Activated naive CD4-positive, alpha-beta T cell treated with anti-CD3 and anti-CD28 coated beads, Interleukin-2, amount 50 U/mL, for 16 hours (primary cell): ENCODE measurements around the gene CAB39.

Experiments used
- DNase-seq: peaks from one replicate; pipeline ENCODE4 v3.0.0-alpha.2; 2020

The CAB39 gene

DNA sequence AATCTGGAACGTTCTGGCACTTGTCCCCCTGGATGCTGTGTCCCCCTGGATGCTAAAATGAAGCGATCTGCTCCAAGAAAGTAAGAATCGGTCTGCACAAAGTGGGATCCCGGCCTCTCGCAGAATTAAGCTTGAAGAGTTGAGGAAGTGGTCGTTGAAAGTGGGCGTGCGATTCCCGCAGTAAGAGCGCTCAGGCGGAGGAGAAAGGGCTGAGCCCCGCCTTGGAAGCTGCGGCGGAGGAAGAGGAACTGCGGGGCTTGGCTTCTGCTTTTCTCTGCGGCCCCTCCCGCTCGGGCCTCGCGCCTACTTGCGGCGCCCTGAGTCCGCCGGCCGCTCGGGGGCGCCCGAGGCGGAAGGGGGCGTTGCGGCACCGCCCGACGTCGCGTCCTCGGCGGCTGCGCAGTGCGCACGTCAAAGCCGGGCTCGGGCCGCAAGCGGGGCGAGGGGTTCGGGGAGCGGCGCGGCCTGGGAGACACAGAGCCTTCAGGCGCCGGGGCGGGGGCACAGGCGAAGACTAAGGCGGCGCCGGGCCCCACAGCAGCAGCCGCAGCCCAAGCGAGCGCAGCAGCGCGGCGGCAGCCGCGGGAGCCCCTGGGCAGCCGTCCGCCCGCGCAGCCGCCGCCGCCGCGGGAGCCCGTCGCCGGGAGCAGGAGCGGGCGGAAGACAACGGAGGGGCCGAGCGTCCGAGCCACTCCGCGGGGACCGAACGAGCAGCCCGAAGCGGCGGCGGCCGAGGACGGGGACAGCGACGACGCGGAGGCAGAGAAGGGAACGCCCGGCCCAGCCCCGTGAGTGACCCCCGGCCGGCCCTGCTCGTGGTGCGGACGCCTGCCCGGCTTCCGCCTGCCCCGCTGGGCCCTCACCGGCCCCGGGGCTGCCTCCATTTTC lies at the start of gene CAB39:
CAB39 (plus strand) TSS at position 400 of the 888 bp plus-strand sequence. CDS start 47,160 bp downstream, outside the sequence.
- DNase-seq = peak; percentile 90

DNA sequence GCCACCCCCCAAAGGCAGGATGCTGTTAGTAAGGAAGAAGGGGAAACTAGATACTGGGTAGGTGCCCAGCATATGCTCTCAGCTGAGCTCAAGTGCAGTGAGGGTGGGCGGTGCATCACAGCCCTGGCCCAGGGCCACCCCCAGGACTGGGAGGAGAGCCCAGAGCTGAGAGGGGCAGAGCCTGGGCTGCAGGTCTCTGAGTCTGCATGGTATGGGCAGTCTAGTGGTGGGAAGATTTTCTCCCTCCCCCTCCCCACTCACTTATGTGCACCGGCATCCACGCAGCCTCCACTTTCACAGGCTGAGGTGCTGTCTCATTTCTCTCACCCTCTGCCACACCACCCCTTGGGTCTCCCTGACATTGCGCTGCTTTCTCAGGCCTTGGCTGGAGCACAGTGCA lies 48.5 kb upstream of the CAB39 start:
- no peak for DNase-seq

DNA sequence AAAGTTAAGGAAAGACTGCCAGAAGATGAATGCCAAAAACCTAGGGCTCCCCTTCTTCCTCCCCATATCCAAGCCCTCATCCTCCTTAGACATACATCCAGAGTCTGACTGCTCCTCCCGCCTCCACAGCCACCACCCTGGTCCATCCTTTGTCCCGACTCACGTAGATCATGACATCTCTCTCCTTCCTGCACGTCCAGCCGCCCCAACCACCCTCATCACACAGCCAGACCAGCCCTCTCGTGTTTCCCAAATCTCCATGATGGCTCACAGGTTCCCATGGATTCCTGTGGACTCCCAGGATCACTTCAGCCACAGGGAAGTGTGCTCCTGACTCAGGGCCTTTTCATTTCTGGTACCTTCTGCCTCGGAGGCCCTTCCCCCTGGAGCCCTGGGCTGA lies 47.8 kb upstream of the CAB39 start:
- DNase-seq = no peak

DNA sequence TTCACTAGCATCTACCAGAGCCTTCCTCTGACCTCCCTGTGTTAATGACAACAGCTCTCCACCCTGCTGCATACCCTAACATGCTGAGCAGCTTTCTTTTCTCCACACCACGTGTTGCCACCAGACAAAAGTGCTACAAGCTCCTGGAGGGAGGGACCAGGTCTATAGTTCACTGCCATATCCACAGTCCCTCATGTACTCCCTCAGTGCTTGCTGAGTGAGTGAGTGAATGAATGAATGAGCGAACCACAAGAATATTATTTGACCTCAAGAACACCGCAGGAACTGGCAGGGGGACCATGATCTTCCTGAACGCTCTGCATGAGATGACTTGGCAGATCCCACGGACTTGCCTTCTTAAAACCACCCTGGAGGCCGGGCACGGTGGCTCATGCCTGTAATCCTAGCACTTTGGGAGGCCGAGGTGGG lies 47.4 kb upstream of the CAB39 start:
- no peak for DNase-seq

DNA sequence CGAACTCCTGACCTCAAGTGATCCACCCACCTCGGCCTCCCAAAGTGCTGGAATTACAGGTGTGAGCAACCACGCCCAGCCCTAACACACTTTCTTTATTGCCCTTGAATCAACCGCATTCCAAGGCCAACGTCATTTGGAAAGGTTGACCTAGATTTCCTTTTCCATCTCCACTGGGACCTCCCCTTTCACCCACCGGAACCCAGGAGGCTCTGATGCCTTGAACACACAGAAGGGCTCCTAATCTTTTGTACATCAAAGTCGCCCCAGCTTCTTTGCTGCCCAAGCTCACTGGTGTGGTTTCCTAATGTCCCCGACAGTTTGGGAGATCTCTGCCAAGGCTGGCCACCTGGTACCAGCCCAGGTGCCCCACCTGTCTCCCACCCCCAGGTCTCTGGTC lies 46.2 kb upstream of the CAB39 start:
- no peak for DNase-seq

DNA sequence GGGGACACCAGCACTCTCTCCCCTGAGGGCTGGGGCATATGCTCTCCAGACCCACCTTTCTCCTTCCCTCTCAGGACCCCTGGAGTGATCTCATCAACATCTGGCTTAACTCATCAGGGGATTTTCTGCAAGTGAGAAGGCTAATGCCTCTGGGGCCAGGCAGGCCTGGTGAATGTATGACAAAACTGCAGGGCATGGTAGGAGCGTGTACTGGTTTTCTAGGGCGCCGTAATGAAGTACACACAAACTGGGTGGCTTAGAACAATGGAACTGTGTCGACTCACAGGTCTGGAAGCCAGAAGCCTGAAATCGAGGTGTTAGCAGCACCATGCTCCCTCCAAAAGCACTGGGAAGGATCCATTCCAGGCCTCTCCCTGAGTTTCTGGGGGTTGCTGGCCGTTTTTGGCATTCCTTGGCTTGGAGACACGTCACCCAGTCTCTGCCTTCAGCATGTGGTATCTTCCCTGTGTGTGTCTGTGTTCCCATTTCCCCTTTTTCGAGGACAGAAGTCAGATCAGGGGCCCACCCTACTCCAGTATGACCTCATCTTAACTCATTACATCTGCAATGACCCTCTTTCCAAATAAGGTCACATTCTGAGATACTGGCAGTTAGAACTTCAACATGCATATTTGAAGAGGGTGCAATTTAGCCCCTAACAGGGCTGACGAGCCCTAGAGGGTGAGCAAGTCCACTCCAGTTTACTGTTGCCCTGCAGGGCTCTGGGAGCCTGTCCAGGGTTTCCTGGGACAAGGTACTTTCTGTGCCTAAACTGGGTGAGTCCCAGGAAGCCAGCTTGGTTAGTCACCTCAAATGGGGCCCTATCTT lies 45.5 kb upstream of the CAB39 start:
- DNase-seq = no peak

DNA sequence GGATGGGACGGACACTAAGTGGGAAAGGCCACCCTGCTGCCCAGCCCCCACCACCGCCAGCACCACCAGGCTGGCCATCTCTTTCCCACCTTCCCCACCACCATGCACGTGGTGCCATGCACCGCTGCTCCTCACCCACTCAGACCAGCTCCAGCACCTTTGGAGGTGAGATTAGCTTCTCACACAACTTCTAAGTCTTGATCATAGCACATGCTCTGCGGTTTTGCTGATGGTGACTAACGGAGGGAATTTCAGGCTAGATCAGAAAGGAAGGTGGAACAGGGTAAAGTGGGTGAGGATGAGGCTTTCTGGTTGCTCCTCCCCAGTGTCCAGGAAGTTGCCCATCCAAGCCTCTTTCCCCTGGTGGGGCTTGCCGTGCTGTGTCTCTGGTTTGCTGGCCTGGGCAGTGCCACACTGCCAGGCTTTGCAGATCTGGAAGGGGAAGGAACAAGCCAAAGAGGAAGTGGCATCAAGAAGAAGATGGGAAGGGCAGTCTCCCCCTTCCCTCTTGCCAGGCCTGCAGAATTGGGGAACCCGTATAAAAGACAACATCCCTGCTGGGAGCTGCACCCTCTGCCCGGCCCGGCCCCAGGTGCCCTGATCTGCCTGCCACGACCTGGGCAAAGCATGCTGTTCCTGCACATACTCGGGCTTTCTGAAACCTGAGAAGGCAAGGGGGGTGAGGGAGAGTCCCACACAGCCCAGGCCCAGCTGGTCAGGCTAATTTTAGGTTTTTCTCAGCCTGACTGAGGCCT lies 44.3 kb upstream of the CAB39 start:
- no peak for DNase-seq

DNA sequence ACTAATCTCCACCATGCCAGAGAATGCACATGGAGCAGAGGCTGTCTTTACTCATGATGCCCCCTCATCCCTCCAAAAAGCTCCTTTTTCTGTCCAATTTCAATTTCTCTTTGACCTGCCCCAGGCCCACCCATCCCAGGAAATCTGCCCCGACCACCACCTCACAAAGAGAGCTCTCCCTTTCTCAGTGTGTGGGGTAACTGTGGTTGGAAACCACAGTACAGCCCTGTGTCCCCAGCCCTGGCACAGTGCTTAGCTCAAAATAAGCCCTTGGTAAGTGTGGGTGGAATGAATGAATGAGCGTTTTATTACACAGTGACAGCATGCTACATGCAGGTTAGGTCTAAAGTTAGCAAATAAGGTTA lies 43.7 kb upstream of the CAB39 start:
- DNase-seq = no peak

DNA sequence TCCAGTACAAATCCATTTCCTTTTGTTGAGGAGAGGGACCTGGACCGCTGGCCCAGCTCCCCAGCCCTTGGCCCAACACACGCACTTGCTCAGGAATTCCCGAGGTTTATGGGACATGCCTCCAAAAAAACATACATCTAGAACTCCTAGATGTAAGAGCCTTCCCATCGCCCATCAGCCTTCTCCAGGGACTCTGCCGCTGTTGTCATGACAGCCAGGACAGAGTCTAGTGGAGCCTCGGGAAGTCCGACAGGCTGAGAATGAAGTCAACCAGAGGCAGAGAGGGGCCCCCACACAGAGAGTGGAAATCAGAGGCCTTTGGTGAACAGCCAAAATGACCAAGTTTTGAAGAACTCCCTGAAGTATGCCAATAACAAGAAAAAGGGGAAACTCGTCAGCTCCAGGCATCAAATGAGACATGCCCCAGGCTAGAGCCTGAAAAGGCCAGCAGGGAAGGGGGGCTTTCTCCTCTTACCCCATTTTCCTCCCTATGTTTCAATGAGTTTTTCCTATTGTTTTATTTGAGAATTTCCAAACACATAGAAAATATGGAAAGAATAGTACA lies 43.2 kb upstream of the CAB39 start:
- DNase-seq = no peak

DNA sequence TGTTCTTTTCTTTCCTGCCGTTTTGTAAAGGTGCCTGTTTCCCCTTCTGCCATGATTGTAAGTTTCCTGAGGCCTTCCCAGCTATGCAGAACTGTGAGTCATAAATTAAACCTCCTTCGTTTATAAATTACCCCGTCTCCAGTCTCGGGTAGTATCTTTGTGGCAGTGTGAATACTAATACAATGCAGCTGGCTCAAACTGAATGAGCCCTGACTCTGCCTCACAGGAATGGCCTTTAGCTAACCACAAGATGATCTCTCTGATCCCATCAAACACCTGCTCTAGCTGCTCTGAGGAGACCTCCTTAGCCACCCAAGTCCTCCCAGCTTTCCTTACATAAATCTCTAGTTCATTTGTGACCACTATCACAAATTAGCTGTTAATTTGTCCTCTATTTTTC lies 41.5 kb upstream of the CAB39 start:
- no peak for DNase-seq

DNA sequence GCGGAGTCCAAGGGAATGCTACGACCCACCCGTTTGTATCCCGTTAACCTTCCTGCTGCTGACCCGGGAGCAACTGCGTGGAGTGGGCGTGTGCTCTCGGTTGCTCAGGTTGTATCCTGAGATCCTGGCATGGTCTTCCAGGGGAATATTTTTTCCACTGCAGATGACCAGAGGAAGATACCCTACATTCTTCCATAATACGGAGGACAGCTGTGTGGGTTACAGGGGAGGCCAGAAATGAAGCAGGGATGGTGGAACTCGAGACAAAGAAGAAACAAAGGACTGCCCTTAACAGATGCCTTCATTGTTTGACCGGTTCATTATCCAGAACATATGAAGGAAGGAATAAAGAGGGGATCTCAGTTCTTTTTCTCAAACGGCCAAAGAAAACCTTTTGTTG lies 39.8 kb upstream of the CAB39 start:
- no peak for DNase-seq

DNA sequence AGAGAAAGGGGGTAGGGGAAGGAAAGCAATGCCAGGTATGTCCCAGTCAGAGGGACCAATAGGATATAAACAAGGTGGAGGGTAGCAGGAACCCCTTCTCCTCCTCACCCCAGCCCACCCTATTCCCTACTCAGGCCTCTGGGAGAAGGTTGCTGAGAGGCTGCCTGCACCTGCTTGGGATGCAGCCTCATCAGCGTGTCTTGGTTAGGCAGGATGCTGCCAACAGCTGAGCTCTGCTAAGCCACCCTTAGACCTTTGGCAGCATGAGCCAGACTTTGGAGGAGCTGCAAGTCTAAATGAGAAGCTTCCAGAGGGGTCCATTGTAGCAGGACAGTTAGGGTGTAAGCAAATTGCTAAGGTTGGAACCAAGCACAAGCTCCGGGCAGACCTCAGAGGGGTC lies 38.2 kb upstream of the CAB39 start:
- DNase-seq = no peak

DNA sequence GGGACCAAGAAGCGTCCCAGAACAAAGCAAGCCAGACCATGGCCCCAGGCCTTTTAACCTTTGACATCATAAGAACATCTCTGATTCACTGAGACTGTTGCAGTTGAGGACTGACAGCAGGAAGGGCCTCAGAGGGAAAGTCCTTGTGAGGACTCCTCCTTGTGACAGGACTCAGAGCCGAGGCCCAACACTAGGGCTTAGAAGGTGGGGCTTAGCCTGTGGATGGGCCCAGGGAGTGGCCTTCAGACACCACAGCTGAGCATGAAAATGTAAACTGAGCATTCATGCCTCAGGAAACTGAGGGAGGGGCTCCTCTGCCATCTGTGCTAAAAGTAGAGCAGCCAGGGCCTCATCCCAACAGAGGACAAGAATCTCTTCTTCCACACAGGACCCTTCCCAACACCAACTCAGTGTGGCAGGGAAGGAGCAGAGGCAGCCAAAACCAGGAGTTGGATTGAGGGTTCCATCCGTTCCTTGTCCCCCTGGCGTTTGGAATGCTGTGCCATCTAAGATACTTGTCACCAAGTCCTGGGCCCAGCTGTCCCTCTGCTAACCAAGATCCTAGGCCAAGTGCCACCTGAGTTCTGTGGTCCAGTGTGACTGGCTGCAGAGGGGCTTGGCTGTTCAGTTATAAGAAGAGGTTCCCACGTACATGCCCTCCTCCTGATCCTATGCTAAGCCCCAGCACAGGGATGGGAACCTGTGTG lies 37.5 kb upstream of the CAB39 start:
- DNase-seq = no peak

DNA sequence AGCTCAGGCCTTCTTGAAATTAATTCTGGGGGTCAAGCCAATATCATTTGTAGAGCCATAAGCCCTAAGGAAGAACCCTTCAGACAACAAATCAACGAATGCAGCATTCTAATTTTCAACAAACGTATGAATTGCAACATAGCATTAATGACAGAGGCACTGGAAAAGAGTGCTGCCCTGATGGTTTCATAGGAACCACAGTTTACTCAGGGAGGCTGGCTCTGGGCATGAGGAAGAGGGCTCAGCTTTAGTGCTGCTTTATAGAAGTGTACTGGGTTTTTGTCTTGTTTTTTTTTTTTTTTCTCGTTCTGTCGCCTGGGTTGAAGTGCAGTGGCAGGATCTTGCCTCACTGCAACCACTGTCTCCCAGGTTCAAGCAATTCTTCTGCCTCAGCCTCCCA lies 36.1 kb upstream of the CAB39 start:
- no peak for DNase-seq

DNA sequence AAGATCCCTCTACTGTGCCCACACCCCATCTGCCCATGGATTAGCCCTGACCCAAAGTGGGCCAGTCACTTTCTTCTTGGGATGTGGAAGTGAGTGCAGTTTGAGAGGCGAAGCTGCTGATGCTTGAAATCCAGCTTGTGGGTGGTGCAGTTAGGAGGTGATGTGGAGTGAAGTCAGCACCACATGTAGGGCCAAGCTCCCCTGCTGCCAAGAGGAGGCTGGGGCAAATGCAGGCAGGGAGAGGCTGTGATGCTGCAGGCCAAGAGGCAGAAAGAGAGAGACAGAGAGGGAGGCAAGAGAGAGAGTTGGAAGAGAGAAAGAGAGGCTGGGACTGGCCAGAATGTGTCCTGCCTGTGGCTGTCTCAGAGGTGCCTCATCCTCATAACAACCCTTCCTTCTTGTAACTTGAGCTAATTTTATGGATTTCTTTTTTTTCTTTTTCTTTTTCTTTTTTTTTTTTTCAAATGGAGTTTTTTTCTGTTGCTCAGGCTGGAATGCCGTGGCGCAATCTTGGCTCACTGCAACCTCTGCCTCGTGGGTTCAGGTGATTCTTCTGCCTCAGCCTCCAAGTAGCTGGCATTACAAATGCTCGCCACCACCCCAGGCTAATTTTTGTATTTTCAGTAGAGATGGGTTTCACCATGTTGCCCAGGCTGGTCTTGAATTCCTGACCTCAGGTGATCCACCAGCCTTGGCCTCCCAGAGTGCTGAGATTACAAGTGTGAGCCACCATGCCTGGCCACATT lies 35.3 kb upstream of the CAB39 start:
- no peak for DNase-seq

DNA sequence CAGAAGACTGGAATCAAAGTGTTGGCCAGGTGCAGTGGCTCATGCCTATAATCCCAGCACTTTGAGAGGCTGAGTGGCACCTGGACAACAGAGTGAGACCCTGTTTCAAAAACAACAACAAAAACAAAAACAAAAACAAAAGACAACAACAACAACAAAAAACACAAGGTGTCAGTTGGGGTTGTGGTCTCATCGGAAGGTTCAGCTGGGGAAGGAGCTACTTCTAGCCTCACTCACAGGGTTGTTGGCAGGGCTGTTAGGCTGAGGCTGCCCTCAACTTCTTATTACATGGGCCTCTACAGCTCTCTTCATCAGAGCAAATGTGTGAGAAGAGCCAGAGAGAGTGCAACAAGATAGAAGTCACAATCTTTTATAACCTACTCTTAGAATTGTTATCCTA lies 34.6 kb upstream of the CAB39 start:
- no peak for DNase-seq

DNA sequence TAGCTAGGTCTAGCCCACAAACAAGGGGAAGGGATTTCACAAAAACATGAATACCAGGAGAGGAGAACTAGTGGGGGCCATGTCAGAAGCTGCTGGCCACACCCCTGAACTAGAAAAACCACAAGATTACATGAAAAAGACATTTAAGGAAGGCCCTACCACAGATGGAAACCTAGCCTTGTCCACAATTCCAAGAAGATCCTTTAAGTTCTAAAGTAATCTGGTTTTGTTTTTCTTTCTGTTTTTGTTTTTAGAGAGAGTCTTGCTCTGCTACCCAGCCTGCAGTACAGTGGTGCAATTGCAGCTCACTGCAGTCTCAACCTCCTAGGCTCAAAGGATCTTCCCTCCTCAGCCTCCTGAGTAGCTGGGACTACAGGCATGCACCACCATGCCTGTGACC lies 34.2 kb upstream of the CAB39 start:
- no peak for DNase-seq

DNA sequence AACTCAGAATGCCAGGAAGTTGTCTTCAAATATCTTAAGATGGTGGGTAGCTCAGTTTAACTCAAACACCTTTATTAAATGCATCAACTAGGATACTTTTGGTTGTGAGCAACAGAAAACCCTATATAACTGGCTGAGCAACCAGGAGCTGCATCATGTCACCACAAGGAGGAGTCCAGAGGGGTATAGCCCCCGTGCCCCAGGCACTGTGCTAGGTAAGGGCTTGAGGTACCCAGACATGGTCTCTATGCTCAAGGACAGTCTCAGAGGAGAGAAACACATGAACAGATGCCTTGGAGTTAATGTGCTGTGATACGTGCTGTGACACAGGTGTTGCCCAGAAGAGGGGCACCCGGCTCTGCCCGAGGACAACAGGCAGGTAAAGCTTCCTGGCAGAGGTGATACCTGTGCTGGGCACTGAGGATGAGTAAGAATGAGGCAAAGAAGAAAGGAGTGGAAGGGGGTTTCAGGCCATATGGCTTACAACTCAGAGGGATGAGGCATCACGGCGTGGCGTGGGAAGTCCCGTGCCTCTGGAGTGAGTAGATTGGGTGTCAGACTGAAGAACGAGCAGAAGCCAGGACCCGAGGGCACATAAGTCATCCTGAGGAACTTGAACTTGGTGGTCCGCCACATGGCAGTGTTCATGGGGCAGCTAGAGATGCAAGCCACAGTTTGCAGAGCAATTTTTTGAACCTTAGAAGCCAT lies 32.0 kb upstream of the CAB39 start:
- DNase-seq = no peak

DNA sequence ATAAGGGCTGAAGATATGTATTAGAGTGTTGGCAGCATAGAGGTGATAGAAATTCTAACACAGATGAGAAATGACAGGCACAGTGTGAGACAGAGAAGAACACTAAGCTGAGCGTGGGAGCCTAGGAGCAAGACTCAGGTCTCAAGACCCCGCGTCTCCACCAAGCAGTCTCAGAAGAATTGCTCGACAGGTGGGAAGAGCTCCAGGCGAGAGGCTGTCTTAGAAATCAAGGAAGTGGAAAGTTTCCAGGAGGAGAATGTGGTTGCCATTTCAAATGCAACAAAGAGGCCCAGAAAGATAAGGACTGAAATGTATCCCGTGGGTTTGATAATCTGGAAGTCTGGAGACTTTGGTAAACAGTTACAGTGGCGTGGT lies 31.5 kb upstream of the CAB39 start:
- no peak for DNase-seq

DNA sequence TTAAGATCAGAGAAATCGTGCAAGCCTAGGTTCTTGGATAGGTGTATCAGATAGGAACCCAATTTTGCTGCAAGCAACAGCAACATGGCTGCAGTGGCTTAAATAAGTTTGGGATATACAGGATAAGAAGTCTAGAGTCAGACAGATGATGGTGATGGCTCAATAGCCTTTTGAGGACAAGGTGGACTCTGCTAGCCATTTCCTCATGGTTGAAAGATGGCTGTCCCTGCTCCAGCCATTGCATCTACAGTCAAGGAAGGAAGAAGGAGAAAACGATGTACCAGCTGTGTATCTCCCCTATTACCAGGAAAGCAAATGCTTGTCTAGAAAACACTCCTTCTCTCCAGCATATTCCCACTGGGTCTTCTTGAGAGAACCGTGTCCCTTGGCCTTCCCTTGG lies 30.1 kb upstream of the CAB39 start:
- DNase-seq = no peak
